Neutrophil (primary cell): Measurements from ENCODE around the gene DYNC1I1.

ENCODE experiments used
- H3K27ac ChIP-seq: fragments of 200-600 bp; sonication (generic); 2 replicates; pipeline ENCODE4 v1.5.1; 2016; ENCODE audit warnings: mild to moderate bottlenecking, moderate library complexity
- H3K27me3 ChIP-seq: fragments of 200-600 bp; sonication (generic); 2 replicates; pipeline ENCODE4 v1.6.0; 2016; ENCODE audit warnings: mild to moderate bottlenecking
- H3K36me3 ChIP-seq: fragments of 200-600 bp; sonication (generic); 2 replicates; pipeline ENCODE4 v1.5.1; 2017
- H3K4me1 ChIP-seq, 2 experiments: fragments of 200-600 bp in 1 of 2; sonication (generic) in 1 of 2; 1 replicate in 1 of 2; 2 replicates in 1 of 2; pipeline versions ENCODE4 v1.5.1 to v1.6.1; 2013 to 2016; ENCODE audit warnings: low read depth in 1 of 2, low read length in 1 of 2, mild to moderate bottlenecking in 1 of 2, moderate library complexity in 1 of 2; ENCODE audit not compliant: control insufficient read depth in 1 of 2, insufficient read depth in 1 of 2
- H3K4me3 ChIP-seq, 2 experiments: fragments of 200-600 bp in 1 of 2; sonication (generic) in 1 of 2; 1 replicate in 1 of 2; 2 replicates in 1 of 2; pipeline ENCODE4 v1.5.1; 2013 to 2016; ENCODE audit warnings: low read depth in 1 of 2, low read length in 1 of 2, mild to moderate bottlenecking in 1 of 2, moderate library complexity in 1 of 2
- H3K9me3 ChIP-seq: fragments of 200-600 bp; sonication (generic); 2 replicates; pipeline ENCODE4 v1.5.1; 2016
- TF ChIP-seq, protein P1 (sequence below): fragments of 200-600 bp; sonication (generic); IDR thresholded peaks from 2 replicates; pipeline ENCODE4 v1.5.1; 2016; ENCODE audit warnings: antibody characterized with exemption

DYNC1I1 gene

DNA sequence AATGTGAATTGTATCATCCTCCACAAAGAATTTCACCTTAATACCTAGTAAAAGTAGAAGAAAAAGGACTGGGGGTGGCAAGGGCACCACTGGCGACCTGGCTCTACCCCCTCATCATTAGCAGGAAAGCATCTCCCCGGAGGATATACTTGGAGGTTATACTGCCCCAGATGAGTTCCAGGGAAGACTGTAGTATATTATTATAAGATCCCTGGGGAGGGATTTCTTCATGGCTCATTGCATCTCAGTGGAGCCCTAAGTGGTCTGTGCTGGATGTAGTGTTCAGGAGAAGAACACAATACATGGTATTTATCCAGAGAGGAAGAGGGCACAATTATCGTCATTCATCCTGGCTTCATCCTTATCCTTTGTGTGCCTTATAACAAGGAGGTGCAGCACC lies 14.2 kb upstream of the DYNC1I1 start:
- Histone ChIP-seq H3K4me1 (no peaks in the 10 kb centered on the region), H3K36me3 (no peaks in the 10 kb centered on the region), H3K9me3 (no peaks in the 10 kb centered on the region)

DNA sequence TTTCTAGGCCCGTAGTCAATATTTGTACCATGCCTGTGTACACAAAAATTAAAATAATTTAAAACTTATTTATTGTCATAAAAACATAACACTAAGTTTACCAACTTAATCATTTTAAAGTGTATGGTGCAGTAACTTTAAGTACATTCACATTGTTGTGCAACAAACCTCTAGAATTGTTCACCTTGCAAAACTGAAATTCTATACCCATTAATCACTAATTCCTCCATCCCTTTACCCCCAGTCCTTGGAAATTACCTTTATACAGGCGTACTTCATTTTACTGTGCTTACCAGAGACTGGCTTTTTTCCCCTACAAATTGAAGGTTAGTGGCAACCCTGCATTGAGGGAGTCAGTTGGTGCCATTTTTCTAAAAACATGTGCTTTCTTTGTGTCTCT lies 6.3 kb upstream of the DYNC1I1 start:
- no peaks in the 10 kb centered on the region for H3K4me1 ChIP-seq
- TF ChIP-seq, protein P1, sequence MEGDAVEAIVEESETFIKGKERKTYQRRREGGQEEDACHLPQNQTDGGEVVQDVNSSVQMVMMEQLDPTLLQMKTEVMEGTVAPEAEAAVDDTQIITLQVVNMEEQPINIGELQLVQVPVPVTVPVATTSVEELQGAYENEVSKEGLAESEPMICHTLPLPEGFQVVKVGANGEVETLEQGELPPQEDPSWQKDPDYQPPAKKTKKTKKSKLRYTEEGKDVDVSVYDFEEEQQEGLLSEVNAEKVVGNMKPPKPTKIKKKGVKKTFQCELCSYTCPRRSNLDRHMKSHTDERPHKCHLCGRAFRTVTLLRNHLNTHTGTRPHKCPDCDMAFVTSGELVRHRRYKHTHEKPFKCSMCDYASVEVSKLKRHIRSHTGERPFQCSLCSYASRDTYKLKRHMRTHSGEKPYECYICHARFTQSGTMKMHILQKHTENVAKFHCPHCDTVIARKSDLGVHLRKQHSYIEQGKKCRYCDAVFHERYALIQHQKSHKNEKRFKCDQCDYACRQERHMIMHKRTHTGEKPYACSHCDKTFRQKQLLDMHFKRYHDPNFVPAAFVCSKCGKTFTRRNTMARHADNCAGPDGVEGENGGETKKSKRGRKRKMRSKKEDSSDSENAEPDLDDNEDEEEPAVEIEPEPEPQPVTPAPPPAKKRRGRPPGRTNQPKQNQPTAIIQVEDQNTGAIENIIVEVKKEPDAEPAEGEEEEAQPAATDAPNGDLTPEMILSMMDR: no peak
- no peaks in the 10 kb centered on the region for H3K36me3 ChIP-seq
- no peak overlapping the region for H3K27ac ChIP-seq
- peaks cover 13% of the 10 kb centered on the region for H3K27me3 ChIP-seq
- no peaks in the 10 kb centered on the region for H3K9me3 ChIP-seq
- H3K4me3 ChIP-seq: no peak overlapping the region

More for the DNA sequence above, 14.2 kb upstream of the DYNC1I1 start:
- H3K27me3 ChIP-seq: peaks cover 6% of the 10 kb centered on the region
- no peak overlapping the region for H3K27ac ChIP-seq
- TF ChIP-seq, protein P1: no peak
- H3K4me3 ChIP-seq: no peak overlapping the region

DNA sequence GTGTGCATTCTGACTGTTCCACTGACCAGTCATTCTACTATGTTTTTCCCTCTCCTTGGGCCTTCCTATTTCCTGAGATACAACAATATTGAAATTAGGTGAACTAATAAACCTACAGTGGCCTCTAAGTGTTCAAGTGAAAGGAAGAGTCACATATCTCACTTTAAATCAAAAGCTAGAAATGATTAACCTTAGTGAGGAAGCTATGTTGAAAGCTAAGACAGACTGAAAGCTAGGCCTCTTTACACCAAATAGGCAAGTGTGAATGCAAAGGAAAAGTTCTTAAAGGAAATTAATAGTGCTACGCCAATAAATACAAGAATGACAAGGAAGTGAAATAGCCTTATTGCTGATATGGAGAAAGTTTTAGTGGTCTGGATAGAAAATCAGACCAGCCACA lies 5.7 kb upstream of the DYNC1I1 start:
- Histone ChIP-seq H3K36me3 (no peaks in the 10 kb centered on the region), H3K27me3 (peaks cover 19% of the 10 kb centered on the region), H3K4me3 (no peak overlapping the region), H3K4me1 (no peaks in the 10 kb centered on the region), H3K27ac (no peak overlapping the region), H3K9me3 (no peaks in the 10 kb centered on the region)
- TF ChIP-seq, protein P1: no peak

DNA sequence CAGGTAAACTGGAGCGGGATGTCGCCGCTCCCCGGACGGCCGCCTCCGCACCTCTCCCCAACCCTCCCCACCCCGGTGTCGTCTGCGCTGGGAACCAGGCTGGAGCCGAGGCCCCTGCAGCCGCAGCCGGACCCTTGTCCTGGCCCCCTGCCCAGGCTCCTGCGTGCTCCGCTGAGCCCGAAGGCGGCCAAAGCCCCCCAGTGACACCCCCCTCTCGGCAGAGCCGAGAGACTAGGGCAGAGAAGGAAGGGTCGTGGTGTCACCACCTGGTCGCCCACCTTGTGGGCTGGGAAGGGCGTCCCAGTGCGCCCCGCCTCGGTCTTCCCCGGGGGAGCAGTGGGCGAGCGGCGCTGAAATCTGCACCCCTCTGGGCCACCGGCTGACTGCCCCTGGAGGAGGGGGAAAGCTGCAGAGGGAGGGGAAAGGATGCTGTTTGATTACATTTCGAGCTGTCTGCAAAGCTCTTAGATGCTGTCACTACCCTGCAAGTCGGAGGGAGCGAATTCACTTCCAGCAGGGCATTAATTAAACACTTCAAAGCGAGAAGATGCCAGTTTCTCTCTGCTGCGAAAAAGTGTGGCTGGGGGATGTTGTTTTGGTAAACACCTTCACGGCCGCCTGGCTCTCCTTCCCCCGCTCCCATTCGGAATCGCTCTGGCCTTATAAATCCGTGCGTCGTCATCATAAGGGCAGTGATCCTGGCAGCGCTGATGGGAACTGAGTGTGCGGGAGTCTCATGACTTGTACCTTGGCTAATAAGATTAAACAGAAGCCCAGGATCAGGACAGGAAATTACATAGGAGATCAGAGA lies 622 bp downstream of the DYNC1I1 start:
- Histone ChIP-seq H3K4me1 (peaks cover 0 to 7% of the 10 kb centered on the region in 2 experiments), H3K36me3 (no peaks in the 10 kb centered on the region), H3K9me3 (no peaks in the 10 kb centered on the region), H3K27ac (no peak overlapping the region), H3K27me3 (peaks cover 57% of the 10 kb centered on the region), H3K4me3 (peak overlapping the region in 1 of 2 experiments; percentile 14)
- TF ChIP-seq, protein P1: no peak

DNA sequence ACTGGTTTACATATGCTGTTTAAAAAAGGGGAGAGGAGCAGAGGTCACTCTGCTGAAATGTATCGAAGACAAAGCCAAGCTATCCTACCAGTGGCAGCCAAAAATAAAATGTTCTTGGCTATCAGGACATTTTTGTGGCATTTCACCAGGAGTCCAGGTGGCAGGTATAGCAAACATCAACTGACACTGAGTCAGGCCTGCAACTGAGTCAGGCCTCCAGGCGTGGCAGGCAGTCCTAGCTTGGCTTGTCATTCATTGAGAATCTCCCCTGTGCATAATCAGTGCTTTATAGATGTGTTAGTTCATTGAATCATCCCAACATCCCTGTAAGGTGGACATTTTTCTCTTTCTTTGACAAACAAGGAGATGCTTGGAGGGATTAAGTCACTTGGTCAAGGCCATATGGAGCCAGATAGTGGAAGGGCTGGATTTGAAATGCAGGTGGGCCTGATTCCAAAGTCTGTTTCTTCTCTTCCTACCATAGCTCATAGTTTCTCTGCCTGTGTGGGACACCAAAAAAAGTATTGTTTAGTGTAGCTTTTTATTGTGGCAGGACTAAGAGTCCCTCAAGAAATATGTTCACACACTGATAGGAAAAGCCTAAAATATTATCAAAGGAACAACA lies 4.3 kb downstream of the DYNC1I1 start:
- Histone ChIP-seq H3K9me3 (no peaks in the 10 kb centered on the region), H3K36me3 (no peaks in the 10 kb centered on the region), H3K27me3 (peaks cover 38% of the 10 kb centered on the region), H3K4me3 (no peak overlapping the region), H3K4me1 (peaks cover 0 to 7% of the 10 kb centered on the region in 2 experiments), H3K27ac (no peak overlapping the region)
- TF ChIP-seq, protein P1: no peak
